ENCODE measurements around the gene ANKMY1. TPM values are rescaled to one million over a fixed set of nuclear protein-coding genes. Genes with fewer than 3 reads are reported as not detected.

The ANKMY1 gene
- total RNA-seq, 1 experiment from 2014 or later, result 6.0 TPM

DNA sequence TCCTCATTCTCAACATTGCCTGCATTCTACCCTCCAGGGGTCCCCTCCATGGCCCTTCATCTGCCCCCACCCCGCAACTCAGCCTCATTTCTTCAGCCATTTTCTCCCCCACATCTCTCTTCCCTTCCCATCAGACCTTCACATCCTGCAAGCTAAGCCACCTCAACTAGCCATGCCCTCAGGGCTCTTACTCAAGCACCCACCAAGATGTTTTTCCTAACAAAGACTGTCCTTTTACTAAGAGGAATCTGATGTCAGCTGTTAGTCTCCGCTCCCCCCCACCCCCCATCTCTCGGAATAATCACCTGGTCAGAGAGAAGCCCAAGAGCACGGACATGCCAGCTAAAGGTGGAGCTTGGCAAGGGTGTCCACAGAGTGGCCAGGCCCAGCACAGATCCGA is 24.0 kb upstream of the ANKMY1 start:
- DNase-seq (ENCODE audit: low read depth), result no peak

- DNase-seq (ENCODE audit: low read depth), result peak; percentile 83
These were observed 22.2 kb upstream of the ANKMY1 start for GRCh38 chr2:240579771-240580614.

DNA sequence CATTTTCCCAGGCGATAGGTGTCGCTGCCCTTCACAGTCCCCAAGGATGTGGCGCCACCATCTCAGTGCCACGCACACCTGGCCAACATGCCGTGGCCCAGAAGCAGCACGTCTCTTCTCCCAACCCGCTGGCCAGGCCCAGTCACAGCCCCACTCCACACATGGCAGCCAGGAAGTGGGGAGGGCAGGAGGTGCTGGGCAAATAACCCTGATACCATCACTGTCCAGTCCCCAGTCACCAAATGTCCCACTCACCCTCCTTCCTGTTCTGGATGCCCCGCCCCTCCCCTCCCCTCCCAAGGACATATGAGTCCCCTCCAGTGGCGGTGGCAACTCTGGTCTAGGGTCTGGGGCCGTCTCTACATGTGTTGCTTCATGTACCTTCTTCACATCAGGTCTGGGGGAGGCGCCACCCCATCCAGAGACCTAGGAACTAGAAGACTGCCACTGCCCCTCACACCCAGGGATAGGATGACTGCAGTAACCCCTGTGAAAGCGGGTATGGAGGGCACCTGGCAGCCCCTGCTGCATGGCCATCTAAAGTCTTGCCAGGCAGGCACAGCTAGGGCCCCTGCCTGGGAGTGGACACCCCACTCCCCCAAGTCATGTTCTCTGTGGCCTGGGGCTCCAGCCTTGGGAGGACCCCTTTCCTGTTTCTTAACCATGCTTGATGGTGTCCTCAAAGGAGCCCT is 21.4 kb upstream of the ANKMY1 start:
- DNase-seq (ENCODE audit: low read depth), result no peak

DNA sequence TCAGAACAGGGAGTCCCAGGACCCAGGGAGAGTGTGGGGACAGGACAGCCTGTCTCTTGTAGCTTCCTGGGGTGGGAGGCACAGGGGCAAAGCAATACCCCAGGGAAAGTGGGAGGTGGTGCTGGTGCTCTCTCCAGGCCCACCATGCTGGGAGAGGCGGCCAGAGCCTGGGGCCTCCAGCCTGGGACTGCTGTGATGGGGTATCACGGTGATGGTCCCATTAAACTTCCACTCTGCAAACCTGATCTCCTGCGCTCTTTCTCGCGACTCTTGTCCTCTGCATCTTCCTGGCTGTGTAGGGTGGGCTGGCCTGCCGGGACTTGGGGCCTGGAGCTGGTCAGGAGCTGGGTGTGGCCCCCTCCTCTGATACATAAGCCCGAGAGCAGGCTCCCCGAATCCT is 20.7 kb upstream of the ANKMY1 start:
- no peak for DNase-seq (ENCODE audit: low read depth)

GRCh38 chr2:240578110-240578450 is 20.3 kb upstream of the ANKMY1 start:
- no peak for DNase-seq (ENCODE audit: low read depth)

- no peak for DNase-seq (ENCODE audit: low read depth)
These were observed 19.7 kb upstream of the ANKMY1 start for GRCh38 chr2:240577281-240578109.

DNA sequence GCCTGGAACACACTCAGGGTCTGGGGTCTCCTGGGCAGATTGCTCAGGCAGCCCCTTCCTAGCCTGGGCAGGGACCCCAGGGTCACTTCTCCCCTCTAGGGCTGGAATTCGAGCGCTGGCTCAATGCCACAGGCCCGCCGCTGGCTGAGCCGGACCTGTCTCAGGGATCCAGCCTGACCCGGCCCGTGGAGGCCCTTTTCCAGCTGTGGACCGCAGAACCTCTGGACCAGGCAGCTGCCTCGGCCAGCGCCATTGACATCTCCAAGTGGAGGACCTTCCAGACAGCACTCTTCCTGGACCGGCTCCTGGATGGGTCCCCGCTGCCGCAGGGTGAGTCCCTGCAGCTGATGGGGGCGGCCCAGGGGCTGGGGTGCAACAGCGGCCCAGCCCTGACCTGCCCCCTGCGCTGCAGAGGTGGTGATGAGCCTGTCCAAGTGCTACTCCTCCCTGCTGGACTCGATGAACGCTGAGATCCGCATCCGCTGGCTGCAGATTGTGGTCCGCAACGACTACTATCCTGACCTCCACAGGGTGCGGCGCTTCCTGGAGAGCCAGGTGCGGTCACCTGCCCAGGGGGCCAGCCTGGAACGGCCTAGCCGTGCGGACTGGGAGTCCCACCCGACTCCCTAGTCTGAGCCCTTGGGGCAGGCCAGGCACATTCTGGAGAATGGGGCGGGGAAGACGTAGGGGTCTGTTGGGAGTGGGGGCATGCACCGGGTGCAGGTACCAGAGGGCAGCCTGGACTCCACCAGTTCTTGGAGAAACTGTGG is 18.8 kb upstream of the ANKMY1 start:
- no peak for DNase-seq (ENCODE audit: low read depth)

- DNase-seq (ENCODE audit: low read depth), result no peak
These were observed 18.2 kb upstream of the ANKMY1 start for GRCh38 chr2:240576036-240576435.

- no peak for DNase-seq (ENCODE audit: low read depth)
These were observed 17.5 kb upstream of the ANKMY1 start for GRCh38 chr2:240575101-240575965.

- no peak for DNase-seq (ENCODE audit: low read depth)
These were observed 16.8 kb upstream of the ANKMY1 start for GRCh38 chr2:240574386-240575100.

GRCh38 chr2:240573516-240574385 is 16.0 kb upstream of the ANKMY1 start:
- no peak for DNase-seq (ENCODE audit: low read depth)

DNA sequence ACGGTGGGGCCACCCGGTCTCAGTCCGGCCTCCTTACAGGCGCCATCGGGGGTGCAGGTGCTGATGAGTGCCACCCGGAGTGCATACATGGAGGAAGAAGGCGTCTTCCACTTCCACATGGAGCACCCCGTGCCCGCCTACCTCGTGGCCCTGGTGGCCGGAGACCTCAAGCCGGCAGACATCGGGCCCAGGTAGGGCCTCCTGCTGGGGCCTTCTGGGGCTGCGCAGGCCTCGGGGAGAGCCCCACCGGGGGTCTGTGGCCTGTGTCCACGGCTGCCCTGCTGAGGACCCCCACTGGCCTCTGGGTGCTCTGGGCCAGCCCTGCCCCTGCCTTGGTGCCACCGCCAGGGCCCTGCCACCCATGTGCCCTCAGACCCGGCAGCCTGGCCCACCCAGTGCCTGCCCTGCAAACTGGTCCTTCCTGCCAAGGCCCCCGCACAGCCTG is 15.3 kb upstream of the ANKMY1 start:
- no peak for DNase-seq (ENCODE audit: low read depth)

DNA sequence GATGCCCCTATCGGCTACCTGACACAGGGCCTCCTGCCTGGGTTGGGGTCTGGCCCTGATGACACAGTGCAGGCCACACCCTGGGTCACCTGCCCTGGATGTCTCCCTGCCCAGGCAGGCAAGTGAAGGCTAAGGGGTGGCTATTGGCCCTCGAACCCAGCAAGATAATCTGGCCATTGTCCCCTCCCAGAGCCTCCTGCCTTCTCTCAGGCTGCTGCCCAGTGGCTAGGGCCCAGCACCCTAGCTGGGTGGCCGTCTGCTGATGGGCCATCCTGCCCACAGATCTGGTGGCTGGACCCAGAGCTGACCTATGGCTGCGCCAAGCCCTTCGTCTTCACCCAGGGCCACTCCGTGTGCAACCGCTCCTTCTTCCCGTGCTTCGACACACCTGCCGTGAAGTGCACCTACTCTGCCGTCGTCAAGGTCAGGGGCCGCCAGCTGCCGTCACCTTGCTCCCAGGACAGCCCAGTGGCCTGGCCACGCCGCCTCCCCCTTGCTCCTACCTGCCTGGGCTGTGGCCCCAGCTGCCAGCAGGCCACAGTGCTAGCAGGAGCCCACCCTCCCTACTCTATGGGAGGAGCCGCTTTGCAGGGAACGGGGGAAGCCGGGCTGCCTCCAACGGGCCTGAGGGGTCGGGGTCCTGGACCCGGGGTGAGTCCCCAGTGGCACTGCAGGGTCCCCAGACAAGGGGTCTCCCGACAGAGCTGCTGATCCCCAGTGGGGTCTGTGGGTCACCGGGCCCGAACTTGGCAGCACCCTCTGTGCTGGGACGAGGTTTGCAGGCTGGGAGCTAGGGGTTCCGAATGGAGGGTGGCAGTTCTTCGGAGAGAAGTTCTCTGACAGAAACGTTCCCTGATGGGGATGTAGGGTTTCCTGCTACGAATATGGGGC is 14.6 kb upstream of the ANKMY1 start:
- DNase-seq (ENCODE audit: low read depth), result no peak

GRCh38 chr2:240571314-240571973 is 13.7 kb upstream of the ANKMY1 start:
- no peak for DNase-seq (ENCODE audit: low read depth)

GRCh38 chr2:240570531-240571313 is 12.9 kb upstream of the ANKMY1 start:
- DNase-seq (ENCODE audit: low read depth), result no peak

GRCh38 chr2:240569998-240570530 is 12.3 kb upstream of the ANKMY1 start:
- DNase-seq (ENCODE audit: low read depth), result no peak
